ENCODE measurements around the gene POC1B.

POC1B gene

DNA sequence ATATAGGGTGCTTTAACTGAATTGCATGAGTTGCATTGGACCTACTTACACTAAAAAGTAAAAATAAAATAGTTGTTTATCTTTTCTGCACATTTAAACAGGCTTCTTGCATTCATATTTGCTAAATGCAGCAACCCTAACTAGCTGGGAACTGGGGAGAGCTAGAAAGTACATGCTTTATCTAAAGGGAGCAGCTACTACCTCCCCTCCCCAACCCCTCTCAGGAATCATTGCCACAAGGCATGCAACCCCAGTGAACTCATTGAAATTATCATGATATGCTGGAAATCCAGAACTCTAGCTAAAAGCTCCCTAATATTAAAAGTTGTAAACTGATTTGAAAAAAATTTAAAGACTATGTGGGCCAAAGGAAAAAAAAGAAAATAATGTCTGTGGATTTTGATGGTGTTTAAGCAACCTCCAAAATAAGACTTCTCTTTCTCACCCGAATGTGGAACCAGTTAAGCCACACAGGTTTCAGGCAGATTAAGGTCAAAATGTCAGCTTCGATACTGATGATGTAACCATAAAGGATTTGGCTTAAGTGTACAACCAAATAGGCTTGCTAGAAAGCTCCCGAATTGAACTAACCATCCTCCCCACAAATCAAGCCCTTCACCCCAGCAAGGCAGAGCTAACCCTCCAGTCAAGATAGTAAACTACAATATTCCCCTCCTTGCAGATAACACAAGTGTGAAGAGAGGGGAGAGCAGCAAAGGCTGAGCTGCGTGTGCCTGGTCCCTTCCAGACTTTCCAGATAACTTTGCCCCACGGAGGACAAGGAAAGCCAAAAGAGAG is 13.8 kb upstream of the POC1B start:
- DNase-seq (ENCODE audit: low read depth in 2 of 2, low spot score in 1 of 2) = no peak

- DNase-seq (ENCODE audit: low read depth in 2 of 2, low spot score in 1 of 2) = no peak
These were observed 13.1 kb upstream of the POC1B start for GRCh38 chr12:89538897-89539296.

DNA sequence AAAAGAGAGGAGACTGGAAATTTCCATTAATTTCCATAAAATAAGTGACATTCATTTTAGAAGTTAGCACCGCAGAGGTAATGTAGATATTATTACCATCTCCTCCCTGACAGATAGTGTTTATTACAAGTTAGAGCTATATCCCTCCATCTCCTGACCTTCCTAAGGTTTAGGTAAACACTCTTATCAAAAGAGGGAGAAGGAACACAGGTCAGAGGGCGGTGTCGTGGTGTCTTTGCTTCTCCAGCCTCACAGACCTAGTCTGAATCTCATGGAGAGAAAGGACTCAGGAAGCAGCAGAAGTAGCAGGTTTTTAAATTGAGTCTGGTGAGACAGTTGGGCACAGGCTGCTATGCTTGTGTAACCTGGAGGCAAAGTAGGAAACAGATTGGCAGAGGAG is 11.5 kb upstream of the POC1B start:
- DNase-seq (ENCODE audit: low read depth in 2 of 2, low spot score in 1 of 2) = no peak

DNA sequence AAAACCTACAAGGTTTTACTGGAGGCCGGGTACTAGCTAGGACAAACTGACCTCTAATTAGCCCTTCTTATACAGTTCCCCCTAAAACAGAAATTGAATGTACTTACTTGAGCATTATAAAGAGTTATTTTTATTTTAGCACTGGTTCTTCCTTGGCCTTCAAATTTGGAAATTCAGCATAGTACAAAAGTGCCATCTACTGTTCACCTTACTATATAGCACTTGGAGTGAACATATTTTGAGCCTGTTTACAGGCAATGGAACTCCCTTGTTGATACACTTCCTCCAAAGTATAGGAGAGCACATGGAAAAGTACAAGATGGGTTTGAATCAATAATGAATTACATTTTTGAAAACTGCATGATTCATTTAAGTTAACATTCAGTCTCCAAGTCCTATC is 3.9 kb upstream of the POC1B start:
- DNase-seq (ENCODE audit: low read depth in 2 of 2, low spot score in 1 of 2) = no peak

- DNase-seq (ENCODE audit: low read depth in 2 of 2, low spot score in 1 of 2) = no peak
These were observed 2.6 kb upstream of the POC1B start for GRCh38 chr12:89528434-89528833.

GRCh38 chr12:89525305-89525823 is 483 bp downstream of the POC1B start:
- DNase-seq (ENCODE audit: low read depth in 2 of 2, low spot score in 1 of 2) = peak in 1 of 2 donors; percentile 5

GRCh38 chr12:89524541-89525304 is 1.1 kb downstream of the POC1B start, which contains the start of gene GALNT4:
TSS of gene GALNT4 (minus strand) at chr12:89524796. CDS start at chr12:89524549, 247 bp downstream.
- peak; percentile 46 to 54 for DNase-seq (ENCODE audit: low read depth in 2 of 2, low spot score in 1 of 2)

DNA sequence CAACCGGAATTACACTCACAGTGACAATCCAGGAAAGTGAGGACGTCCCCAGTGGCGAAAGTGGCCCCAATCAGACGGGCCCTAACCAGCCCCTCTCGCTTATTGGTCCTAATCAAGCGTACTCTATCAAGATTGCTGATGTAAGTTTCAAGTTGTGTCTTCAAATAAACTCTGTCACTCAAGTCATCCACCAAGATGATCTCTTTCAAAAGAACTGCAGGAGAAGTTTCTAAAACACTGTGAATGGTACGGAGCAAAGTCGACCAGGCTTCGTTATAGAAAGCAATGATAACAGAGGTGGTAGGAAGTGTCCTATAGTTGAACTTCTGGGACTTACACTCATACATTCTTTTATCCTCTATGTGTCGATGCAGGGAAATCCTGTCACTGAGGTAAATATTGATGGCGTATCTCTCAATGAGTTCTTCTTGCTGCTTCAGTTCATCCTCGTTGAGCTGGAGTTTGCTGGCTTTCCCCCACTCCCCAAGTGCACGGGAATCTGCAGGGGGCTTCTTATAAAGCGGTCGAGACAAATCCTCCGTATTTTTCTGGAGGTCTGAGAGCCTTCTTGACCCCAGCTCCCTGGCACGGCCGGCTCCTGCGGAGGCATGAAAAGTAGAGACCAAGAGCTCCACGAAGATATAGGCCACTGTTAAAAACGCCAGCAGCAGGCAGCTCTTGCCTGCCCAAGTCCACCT is 1.9 kb downstream of the POC1B start:
- no peak for DNase-seq (ENCODE audit: low read depth in 2 of 2, low spot score in 1 of 2)

GRCh38 chr12:89523393-89523792 is 2.5 kb downstream of the POC1B start:
- no peak for DNase-seq (ENCODE audit: low read depth in 2 of 2, low spot score in 1 of 2)

GRCh38 chr12:89521364-89522223 is 4.3 kb downstream of the POC1B start:
- DNase-seq (ENCODE audit: low read depth in 2 of 2, low spot score in 1 of 2) = no peak

DNA sequence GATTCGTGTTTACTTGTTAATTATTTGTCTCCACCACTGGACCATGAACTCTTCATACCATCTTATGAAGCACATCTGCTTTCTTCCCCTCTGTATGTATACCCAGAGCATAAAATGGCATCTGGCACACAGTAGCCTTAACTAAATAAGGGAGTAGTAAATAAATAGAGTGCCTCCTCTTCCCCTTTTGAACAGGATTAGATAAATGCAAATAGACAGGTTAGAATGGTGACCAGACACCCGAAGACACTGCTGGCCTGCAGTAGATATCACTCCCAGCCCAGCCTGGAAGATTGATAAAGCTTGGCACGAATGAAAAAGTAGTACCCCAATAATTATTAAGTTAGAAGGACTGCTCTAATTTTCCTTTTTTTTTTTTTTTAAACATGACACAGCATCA is 8.1 kb downstream of the POC1B start:
- no peak for DNase-seq (ENCODE audit: low read depth in 2 of 2, low spot score in 1 of 2)

DNA sequence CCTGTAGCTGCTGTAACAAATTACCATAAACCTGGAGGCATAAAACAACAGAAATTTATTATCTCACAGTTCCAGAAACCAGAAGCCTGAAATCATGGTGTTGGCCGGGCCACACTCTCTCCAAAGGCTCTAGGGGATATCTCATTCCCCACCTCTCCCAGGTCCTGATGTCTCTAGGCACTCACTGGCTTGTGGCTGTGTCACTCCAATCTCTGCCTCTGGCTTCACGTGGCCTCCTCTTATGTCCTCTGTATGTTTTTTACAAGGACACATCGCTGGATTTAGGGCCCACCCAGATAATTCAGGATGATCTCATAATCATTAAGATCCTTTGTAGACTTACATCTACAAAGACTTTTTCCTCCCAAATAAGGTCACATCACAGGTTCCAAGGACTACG is 9.2 kb downstream of the POC1B start:
- DNase-seq (ENCODE audit: low read depth in 2 of 2, low spot score in 1 of 2) = no peak

GRCh38 chr12:89514751-89515150 is 11.1 kb downstream of the POC1B start:
- no peak for DNase-seq (ENCODE audit: low read depth in 2 of 2, low spot score in 1 of 2)

DNA sequence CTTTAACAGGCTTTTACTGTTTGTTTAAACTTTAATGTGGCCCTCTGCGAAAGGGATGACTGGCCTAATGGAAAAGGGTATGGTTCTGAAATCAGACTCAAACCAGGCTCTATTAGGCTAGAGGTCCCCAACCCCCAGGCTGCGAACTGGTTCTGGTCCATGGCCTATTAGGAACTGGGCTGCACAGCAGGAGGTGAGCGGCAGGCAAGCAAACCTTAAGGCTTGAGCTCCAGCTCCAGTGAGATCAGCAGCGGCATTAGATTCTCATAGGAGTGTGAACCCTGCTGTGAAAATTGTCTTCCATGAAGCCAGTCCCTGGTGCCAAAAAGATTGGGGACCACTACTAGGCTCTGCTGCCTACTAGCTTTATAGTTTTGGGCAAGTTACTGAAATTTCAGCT is 12.3 kb downstream of the POC1B start:
- DNase-seq (ENCODE audit: low read depth in 2 of 2, low spot score in 1 of 2) = no peak

DNA sequence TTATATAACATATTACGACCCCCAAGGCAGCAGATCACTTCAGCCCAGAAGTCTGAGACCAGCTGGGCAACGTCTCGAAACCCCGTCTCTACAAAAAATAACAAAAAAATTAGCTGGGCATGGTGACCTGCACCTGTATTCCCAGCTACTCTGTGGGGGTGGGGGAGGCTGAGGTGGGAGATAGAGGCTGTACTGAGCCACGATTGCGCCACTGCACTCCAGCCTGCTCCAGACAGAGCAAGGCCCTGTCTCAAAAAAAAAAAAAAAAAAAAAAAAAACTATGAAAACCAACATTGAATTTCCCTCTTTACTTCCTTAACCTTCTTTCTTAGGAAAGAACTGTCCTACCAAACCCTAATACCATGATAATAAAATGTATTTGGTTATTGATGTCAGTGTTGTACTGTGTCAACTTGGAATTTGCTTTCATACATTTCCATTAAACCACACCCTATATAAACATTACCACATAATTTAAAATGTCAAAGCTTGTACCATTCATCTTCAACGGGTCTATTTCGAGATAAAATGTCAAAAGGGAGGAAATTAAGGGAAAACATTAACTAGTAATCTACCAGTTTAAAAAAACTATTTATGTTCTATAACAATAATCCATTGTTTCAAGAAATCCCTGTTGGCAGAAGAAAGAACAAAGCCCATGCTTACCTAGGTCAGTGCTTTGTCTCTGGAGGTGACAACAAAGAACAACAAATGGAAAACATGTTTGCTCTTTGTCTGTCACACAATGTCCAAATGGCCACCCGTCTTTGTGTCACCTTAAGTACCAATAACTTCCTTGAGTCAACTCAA is 18.6 kb downstream of the POC1B start:
- no peak for DNase-seq (ENCODE audit: low read depth in 2 of 2, low spot score in 1 of 2)

DNA sequence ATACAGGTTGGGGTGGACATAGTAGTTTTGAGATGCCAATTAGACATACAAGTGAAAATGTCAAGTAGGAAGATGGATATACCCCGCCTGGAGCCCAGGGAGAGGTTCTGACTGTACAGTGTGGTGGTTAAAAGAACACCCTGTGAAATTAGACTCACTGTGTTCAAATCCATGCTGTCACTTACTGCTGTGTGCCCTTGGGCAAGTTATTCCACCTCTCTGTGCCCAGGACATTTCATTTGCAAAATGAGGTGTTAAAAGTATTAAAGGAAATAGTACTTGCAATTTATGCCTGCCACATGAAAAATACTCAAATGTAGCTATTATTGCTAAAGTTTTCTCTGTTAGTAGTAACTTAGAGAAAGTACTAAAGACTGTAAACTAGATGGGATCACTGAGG is 19.8 kb downstream of the POC1B start:
- DNase-seq (ENCODE audit: low read depth in 2 of 2, low spot score in 1 of 2) = no peak

GRCh38 chr12:89504560-89505346 is 21.1 kb downstream of the POC1B start:
- no peak for DNase-seq (ENCODE audit: low read depth in 2 of 2, low spot score in 1 of 2)

DNA sequence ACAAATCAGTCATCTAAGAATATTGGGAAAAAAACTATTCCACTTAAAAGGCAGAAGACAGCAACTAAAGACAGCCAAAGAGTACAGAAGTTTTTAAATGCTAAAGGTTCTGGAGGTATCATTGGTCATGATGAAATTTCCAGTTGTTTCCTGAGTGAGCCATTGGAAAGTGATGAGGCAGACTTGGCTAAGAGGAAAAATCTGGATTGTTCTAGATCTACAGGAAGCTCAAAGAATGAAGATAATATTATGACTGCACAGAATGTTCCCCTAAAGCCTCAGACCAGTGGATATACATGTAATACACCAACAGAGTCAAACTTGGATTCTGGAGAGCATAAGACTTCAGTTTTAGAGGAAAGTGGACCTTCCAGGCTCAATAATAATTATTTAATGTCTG is 24.1 kb downstream of the POC1B start:
- no peak for DNase-seq (ENCODE audit: low read depth in 2 of 2, low spot score in 1 of 2)

DNA sequence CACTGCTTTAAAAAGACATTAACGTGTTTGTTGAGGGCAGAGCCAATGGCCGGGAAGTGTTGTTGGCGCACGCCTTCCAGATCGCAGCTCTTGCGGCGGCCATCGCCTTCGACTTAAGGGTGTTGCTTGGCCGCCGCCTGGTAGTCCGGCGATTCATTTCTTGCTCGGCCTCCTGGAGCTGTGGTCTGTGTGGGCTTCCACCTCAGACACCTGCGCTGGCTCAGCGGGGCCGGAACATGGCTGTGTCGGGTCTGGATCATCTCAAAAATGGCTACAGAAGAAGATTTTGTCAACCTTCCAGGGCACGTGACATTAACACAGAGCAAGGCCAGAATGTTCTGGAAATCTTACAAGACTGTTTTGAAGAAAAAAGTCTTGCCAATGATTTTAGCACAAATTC is 26.0 kb downstream of the POC1B start:
- DNase-seq (ENCODE audit: low read depth in 2 of 2, low spot score in 1 of 2) = no peak
